ENCODE measurements around the gene PYCR2.

- TF ChIP-seq CTCF (IDR thresholded peaks at IDR 0.05) (no peak), ZFX (IDR thresholded peaks at IDR 0.05; ENCODE audit: borderline replicate concordance) (no peak)
These were observed 17.6 kb downstream of the PYCR2 start for GRCh38 chr1:225906467-225906866.
